Adipocyte (in vitro differentiated cells): ENCODE results near the gene SPNS3.

ENCODE experiments used
- DNase-seq: peaks from one replicate; pipeline ENCODE4 v3.0.0-alpha.2; 2015; ENCODE audit warnings: low read depth
- H3K27me3 ChIP-seq: replicated peaks from 2 replicates; pipeline ENCODE4 v1.7.0; 2013; ENCODE audit warnings: mild to moderate bottlenecking, low read length, moderate library complexity; ENCODE audit not compliant: control insufficient read depth, insufficient read depth
- H3K36me3 ChIP-seq: 2 replicates; pipeline ENCODE4 v1.7.0; 2013; ENCODE audit warnings: low read length, mild to moderate bottlenecking, moderate library complexity; ENCODE audit not compliant: control insufficient read depth, insufficient read depth, severe bottlenecking
- H3K4me1 ChIP-seq: 2 replicates; pipeline ENCODE4 v1.7.0; 2013; ENCODE audit warnings: mild to moderate bottlenecking, low read length, moderate library complexity; ENCODE audit not compliant: control insufficient read depth, insufficient read depth
- H3K4me3 ChIP-seq: 2 replicates; pipeline ENCODE4 v1.7.0; 2013; ENCODE audit warnings: mild to moderate bottlenecking, low read length, moderate library complexity
- H3K9ac ChIP-seq: 2 replicates; pipeline ENCODE4 v1.7.0; 2013; ENCODE audit warnings: mild to moderate bottlenecking, low read length, moderate library complexity
- H3K9me3 ChIP-seq: 2 replicates; pipeline ENCODE4 v1.7.0; 2013; ENCODE audit warnings: mild to moderate bottlenecking, low read length, moderate library complexity; ENCODE audit not compliant: control insufficient read depth

SPNS3 gene

GRCh38 chr17:4433515-4434031 lies at the start of gene SPNS3:
SPNS3 (plus strand) TSS chr17:4433940; CDS start chr17:4433968, 28 bp downstream.
- Histone ChIP-seq H3K4me3 (no peak within 1 kb of the TSS), H3K27me3 (peaks cover 14% of the 10 kb centered on the region), H3K36me3 (no peaks in the 10 kb centered on the region), H3K9ac (no peak within 1 kb of the TSS), H3K9me3 (no peaks in the 10 kb centered on the region), H3K4me1 (no peaks in the 10 kb centered on the region)
- DNase-seq, result no peak

GRCh38 chr17:4386406-4386805 lies 47.3 kb upstream of the SPNS3 start:
- Histone ChIP-seq H3K9me3 (no peaks in the 10 kb centered on the region), H3K4me3 (no peak overlapping the region), H3K27me3 (peaks cover 5% of the 10 kb centered on the region), H3K4me1 (no peaks in the 10 kb centered on the region), H3K9ac (no peak overlapping the region), H3K36me3 (no peaks in the 10 kb centered on the region)
- DNase-seq, result peak; percentile 33

- H3K27me3 ChIP-seq, result no peaks in the 10 kb centered on the region
- no peaks in the 10 kb centered on the region for H3K9me3 ChIP-seq
- no peak for DNase-seq
- no peaks in the 10 kb centered on the region for H3K36me3 ChIP-seq
- H3K9ac ChIP-seq, result no peak overlapping the region
- no peaks in the 10 kb centered on the region for H3K4me1 ChIP-seq
- no peak overlapping the region for H3K4me3 ChIP-seq
These were observed 46.6 kb upstream of the SPNS3 start for GRCh38 chr17:4387137-4387536.

- peaks cover 5% of the 10 kb centered on the region for H3K27me3 ChIP-seq
- no peak overlapping the region for H3K4me3 ChIP-seq
- H3K36me3 ChIP-seq, result no peaks in the 10 kb centered on the region
- no peaks in the 10 kb centered on the region for H3K4me1 ChIP-seq
- no peak for DNase-seq
- no peak overlapping the region for H3K9ac ChIP-seq
- H3K9me3 ChIP-seq, result no peaks in the 10 kb centered on the region
These were observed 44.7 kb upstream of the SPNS3 start for GRCh38 chr17:4389079-4389478.

GRCh38 chr17:4393806-4394205 lies 39.9 kb upstream of the SPNS3 start:
- DNase-seq, result no peak
- Histone ChIP-seq H3K4me3 (no peak overlapping the region), H3K27me3 (peaks cover 13% of the 10 kb centered on the region), H3K36me3 (no peaks in the 10 kb centered on the region), H3K4me1 (no peaks in the 10 kb centered on the region), H3K9ac (no peak overlapping the region), H3K9me3 (no peaks in the 10 kb centered on the region)

GRCh38 chr17:4394208-4395110 lies 39.3 kb upstream of the SPNS3 start:
- no peak overlapping the region for H3K4me3 ChIP-seq
- H3K9me3 ChIP-seq, result no peaks in the 10 kb centered on the region
- H3K36me3 ChIP-seq, result no peaks in the 10 kb centered on the region
- no peak for DNase-seq
- H3K27me3 ChIP-seq, result peaks cover 13% of the 10 kb centered on the region
- no peak overlapping the region for H3K9ac ChIP-seq
- H3K4me1 ChIP-seq, result no peaks in the 10 kb centered on the region

GRCh38 chr17:4395111-4395478 lies 38.6 kb upstream of the SPNS3 start:
- Histone ChIP-seq H3K4me3 (no peak overlapping the region), H3K4me1 (no peaks in the 10 kb centered on the region), H3K27me3 (peaks cover 13% of the 10 kb centered on the region), H3K9me3 (no peaks in the 10 kb centered on the region), H3K9ac (no peak overlapping the region), H3K36me3 (no peaks in the 10 kb centered on the region)
- no peak for DNase-seq

- H3K9me3 ChIP-seq, result no peaks in the 10 kb centered on the region
- no peak overlapping the region for H3K9ac ChIP-seq
- H3K4me1 ChIP-seq, result no peaks in the 10 kb centered on the region
- peaks cover 13% of the 10 kb centered on the region for H3K27me3 ChIP-seq
- no peak overlapping the region for H3K4me3 ChIP-seq
- no peak for DNase-seq
- no peaks in the 10 kb centered on the region for H3K36me3 ChIP-seq
These were observed 35.9 kb upstream of the SPNS3 start for GRCh38 chr17:4397840-4398239.

- Histone ChIP-seq H3K9ac (no peak overlapping the region), H3K4me3 (no peak overlapping the region), H3K4me1 (no peaks in the 10 kb centered on the region), H3K36me3 (no peaks in the 10 kb centered on the region), H3K9me3 (no peaks in the 10 kb centered on the region), H3K27me3 (no peaks in the 10 kb centered on the region)
- DNase-seq, result no peak
These were observed 28.6 kb upstream of the SPNS3 start for GRCh38 chr17:4405038-4405669.

GRCh38 chr17:4405699-4406098 lies 28.0 kb upstream of the SPNS3 start:
- Histone ChIP-seq H3K4me1 (no peaks in the 10 kb centered on the region), H3K36me3 (no peaks in the 10 kb centered on the region), H3K9me3 (no peaks in the 10 kb centered on the region), H3K9ac (no peak overlapping the region), H3K4me3 (no peak overlapping the region), H3K27me3 (no peaks in the 10 kb centered on the region)
- no peak for DNase-seq

- DNase-seq, result no peak
- H3K4me1 ChIP-seq, result no peaks in the 10 kb centered on the region
- no peaks in the 10 kb centered on the region for H3K27me3 ChIP-seq
- H3K9ac ChIP-seq, result no peak overlapping the region
- no peaks in the 10 kb centered on the region for H3K36me3 ChIP-seq
- H3K4me3 ChIP-seq, result no peak overlapping the region
- no peaks in the 10 kb centered on the region for H3K9me3 ChIP-seq
These were observed 27.4 kb upstream of the SPNS3 start for GRCh38 chr17:4406386-4406785.
